ENCODE results near the gene NRG2.

DNA sequence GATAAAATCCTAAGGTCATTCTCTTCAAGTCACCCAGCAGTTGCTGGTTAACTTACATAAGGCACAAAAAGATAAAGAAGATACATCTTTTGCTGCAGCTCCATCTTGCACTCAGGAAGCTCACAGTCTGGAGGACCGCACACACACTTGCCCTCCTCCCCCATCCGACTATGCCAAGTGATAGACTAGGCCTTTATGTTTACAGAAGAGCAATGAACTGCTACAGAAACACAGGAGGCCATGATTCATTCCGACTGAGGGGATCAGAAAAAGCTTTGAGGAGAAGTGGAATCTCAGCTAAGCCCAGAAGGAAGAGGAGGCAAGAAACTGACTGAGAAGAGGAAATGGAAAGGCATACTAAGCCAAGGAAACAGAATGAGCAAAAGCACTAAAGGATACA is 17.4 kb downstream of the NRG2 start:
- TF ChIP-seq, protein P1, sequence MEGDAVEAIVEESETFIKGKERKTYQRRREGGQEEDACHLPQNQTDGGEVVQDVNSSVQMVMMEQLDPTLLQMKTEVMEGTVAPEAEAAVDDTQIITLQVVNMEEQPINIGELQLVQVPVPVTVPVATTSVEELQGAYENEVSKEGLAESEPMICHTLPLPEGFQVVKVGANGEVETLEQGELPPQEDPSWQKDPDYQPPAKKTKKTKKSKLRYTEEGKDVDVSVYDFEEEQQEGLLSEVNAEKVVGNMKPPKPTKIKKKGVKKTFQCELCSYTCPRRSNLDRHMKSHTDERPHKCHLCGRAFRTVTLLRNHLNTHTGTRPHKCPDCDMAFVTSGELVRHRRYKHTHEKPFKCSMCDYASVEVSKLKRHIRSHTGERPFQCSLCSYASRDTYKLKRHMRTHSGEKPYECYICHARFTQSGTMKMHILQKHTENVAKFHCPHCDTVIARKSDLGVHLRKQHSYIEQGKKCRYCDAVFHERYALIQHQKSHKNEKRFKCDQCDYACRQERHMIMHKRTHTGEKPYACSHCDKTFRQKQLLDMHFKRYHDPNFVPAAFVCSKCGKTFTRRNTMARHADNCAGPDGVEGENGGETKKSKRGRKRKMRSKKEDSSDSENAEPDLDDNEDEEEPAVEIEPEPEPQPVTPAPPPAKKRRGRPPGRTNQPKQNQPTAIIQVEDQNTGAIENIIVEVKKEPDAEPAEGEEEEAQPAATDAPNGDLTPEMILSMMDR (IDR thresholded peaks at IDR 0.05; ENCODE audit: insufficient read depth, low read length) = no peak
- TF ChIP-seq, protein P2, sequence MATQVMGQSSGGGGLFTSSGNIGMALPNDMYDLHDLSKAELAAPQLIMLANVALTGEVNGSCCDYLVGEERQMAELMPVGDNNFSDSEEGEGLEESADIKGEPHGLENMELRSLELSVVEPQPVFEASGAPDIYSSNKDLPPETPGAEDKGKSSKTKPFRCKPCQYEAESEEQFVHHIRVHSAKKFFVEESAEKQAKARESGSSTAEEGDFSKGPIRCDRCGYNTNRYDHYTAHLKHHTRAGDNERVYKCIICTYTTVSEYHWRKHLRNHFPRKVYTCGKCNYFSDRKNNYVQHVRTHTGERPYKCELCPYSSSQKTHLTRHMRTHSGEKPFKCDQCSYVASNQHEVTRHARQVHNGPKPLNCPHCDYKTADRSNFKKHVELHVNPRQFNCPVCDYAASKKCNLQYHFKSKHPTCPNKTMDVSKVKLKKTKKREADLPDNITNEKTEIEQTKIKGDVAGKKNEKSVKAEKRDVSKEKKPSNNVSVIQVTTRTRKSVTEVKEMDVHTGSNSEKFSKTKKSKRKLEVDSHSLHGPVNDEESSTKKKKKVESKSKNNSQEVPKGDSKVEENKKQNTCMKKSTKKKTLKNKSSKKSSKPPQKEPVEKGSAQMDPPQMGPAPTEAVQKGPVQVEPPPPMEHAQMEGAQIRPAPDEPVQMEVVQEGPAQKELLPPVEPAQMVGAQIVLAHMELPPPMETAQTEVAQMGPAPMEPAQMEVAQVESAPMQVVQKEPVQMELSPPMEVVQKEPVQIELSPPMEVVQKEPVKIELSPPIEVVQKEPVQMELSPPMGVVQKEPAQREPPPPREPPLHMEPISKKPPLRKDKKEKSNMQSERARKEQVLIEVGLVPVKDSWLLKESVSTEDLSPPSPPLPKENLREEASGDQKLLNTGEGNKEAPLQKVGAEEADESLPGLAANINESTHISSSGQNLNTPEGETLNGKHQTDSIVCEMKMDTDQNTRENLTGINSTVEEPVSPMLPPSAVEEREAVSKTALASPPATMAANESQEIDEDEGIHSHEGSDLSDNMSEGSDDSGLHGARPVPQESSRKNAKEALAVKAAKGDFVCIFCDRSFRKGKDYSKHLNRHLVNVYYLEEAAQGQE (IDR thresholded peaks at IDR 0.05; ENCODE audit: insufficient replicate concordance, low read depth) = no peak
- no peak for TF ChIP-seq GABPA (IDR thresholded peaks at IDR 0.05; ENCODE audit: low read depth)
- TF ChIP-seq POLR2AphosphoS5 (IDR thresholded peaks at IDR 0.05; ENCODE audit: low read depth) = no peak
- no peak for TF ChIP-seq SPI1 (IDR thresholded peaks at IDR 0.05; ENCODE audit: borderline replicate concordance, low read depth)

Measured in HL-60 (cell line).